ENCODE results near the gene HOXA11. TPM values are rescaled to one million over a fixed set of nuclear protein-coding genes. Genes with fewer than 3 reads are reported as not detected.

The HOXA11 gene
- total RNA-seq, 3 donors from 2014 or later (not counting 1 experiment from before 2014, with no cell fraction given): not detected

DNA sequence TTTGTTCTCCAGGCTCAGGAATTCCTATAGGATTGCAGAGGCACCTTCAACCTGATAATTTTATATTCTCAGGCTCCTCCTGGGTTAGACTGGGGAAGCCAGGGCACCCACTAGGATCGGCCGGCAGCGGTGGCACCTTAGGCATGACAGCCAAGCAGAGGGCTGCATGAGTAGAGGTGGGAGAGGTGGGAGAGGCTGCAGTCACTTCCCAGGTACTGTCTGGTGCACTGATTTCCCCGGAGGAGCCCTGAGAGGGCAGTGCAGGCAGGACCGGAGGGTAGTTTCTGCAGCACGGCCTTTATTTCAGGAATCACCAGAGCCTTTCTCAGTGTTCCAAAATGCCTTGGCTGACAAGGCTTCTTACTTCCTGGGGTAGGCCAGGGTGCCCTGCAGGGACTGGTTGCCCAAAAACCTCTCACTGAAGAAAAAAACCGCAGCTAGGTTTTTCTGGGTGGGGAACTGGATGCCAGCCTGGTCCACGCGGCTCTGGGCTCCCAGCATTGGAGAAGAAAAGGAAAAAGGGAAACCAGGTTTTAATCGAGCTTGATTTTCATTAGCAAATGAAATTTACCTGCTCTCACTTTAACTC lies 18.4 kb upstream of the HOXA11 start:
- H3K9me3 Mint-ChIP-seq: no peaks in the 10 kb centered on the region
- peaks cover 48% of the 10 kb centered on the region for H3K4me1 ChIP-seq (ENCODE audit: control insufficient read depth, insufficient read depth, low read length)
- TF ChIP-seq, protein P1, sequence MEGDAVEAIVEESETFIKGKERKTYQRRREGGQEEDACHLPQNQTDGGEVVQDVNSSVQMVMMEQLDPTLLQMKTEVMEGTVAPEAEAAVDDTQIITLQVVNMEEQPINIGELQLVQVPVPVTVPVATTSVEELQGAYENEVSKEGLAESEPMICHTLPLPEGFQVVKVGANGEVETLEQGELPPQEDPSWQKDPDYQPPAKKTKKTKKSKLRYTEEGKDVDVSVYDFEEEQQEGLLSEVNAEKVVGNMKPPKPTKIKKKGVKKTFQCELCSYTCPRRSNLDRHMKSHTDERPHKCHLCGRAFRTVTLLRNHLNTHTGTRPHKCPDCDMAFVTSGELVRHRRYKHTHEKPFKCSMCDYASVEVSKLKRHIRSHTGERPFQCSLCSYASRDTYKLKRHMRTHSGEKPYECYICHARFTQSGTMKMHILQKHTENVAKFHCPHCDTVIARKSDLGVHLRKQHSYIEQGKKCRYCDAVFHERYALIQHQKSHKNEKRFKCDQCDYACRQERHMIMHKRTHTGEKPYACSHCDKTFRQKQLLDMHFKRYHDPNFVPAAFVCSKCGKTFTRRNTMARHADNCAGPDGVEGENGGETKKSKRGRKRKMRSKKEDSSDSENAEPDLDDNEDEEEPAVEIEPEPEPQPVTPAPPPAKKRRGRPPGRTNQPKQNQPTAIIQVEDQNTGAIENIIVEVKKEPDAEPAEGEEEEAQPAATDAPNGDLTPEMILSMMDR (IDR thresholded peaks at IDR 0.05): no peak
- no peaks in the 10 kb centered on the region for H3K36me3 ChIP-seq (ENCODE audit: control insufficient read depth, insufficient read depth, low read length)
- H3K4me3 Mint-ChIP-seq: no peak overlapping the region
- intact Hi-C loops (cut with micrococcal nuclease): loop anchor here (5.0 kb wide), 1 partner anchor 39 kb away; the partner anchor contains the start of gene EVX1
- H3K4me3 ChIP-seq (ENCODE audit: low read length): no peak overlapping the region
- 26% methylated on average over 10 of the region's 10 CpGs for WGBS (ENCODE audit: insufficient coverage)
- ATAC-seq (no peak), DNase-seq (no peak)
- H3K27me3 Mint-ChIP-seq (ENCODE audit: low read depth in 2 of 2): peaks cover 73 to 82% of the 10 kb centered on the region in 2 donors
- no peak overlapping the region for H3K27ac ChIP-seq (ENCODE audit: low read length)
- H3K27ac Mint-ChIP-seq: no peak overlapping the region
- no peaks in the 10 kb centered on the region for H3K9me3 ChIP-seq (ENCODE audit: control insufficient read depth, insufficient read depth, low read length)
- H3K4me1 Mint-ChIP-seq: peaks cover 23 to 49% of the 10 kb centered on the region in 2 donors
- no peaks in the 10 kb centered on the region for H3K36me3 Mint-ChIP-seq
- peaks cover 72% of the 10 kb centered on the region for H3K27me3 ChIP-seq (ENCODE audit: control insufficient read depth, insufficient read depth, low read length)

DNA sequence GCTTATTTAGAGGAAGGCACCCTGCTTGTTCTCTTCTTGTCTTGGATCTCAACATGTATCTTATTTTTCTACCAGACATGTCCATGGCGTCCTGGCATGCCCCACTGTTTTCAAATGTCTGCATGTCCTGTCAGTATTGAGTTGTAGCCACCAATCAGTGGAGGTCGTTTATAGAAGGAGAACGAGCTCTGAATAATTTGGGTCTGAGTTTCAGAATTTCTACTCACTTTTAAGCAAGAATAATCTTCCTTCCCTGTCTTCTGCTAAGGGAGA lies 17.8 kb upstream of the HOXA11 start:
- H3K4me1 Mint-ChIP-seq: peaks cover 27 to 49% of the 10 kb centered on the region in 2 donors
- intact Hi-C loops (cut with micrococcal nuclease): loop anchor here (5.0 kb wide), 1 partner anchor 40 kb away; the partner anchor contains the start of gene EVX1

DNA sequence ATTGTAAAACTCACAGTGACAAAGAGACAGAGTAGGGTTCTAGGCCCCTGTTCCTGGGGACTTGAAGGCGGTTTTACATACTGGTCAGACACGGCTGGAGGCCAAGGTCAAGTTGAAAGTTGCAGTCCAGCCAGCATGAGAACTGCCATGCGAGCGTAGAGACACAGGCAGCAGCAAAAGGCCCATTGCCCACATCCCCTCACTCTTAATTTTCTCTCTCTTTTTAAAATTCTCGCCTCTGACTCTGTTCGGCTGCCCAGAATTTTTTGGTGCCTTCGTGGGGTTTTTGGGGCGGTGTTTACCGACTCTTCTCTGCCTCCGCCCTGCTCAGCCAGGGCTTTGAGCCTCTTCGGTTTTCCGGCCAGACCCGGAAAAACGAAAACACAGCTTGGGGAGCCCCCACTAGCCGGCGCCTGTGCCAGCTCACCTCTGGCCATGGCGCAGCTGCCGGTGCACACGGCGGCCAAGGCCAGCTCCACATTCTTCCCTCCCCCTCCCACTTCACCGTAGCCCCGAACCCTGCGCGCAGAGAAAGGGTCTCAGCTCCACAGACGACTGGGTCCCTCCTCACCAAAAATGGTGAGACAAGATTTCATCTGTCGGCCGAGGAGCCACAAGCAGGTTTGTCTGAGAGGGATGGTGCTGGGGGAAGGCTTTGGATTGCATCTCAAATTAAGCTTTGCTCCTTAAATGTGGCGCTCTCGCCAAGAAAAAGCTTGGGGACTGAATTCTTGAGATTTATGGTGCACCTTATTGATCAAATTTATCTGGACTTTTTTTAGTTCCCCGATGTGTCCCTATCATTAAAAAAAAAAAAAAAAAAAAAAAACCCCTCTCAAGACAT lies 17.2 kb upstream of the HOXA11 start:
- no peaks in the 10 kb centered on the region for H3K9me3 ChIP-seq (ENCODE audit: control insufficient read depth, insufficient read depth, low read length)

More for the DNA sequence above, 17.8 kb upstream of the HOXA11 start:
- TF ChIP-seq, protein P1 (IDR thresholded peaks at IDR 0.05): no peak
- DNase-seq (no peak), ATAC-seq (no peak)
- Histone ChIP-seq H3K36me3 (ENCODE audit: control insufficient read depth, insufficient read depth, low read length) (no peaks in the 10 kb centered on the region), H3K27ac (ENCODE audit: low read length) (no peak overlapping the region), H3K27me3 (ENCODE audit: control insufficient read depth, insufficient read depth, low read length) (peaks cover 73% of the 10 kb centered on the region), H3K9me3 (ENCODE audit: control insufficient read depth, insufficient read depth, low read length) (no peaks in the 10 kb centered on the region), H3K4me1 (ENCODE audit: control insufficient read depth, insufficient read depth, low read length) (peaks cover 48% of the 10 kb centered on the region), H3K4me3 (ENCODE audit: low read length) (no peak overlapping the region)
- Mint-ChIP-seq H3K9me3 (no peaks in the 10 kb centered on the region), H3K36me3 (no peaks in the 10 kb centered on the region), H3K27me3 (ENCODE audit: low read depth in 2 of 2) (peaks cover 76 to 84% of the 10 kb centered on the region in 2 donors), H3K27ac (no peak overlapping the region), H3K4me3 (no peak overlapping the region)
- WGBS (ENCODE audit: insufficient coverage): 6% methylated on average over 2 of the region's 3 CpGs

More for the DNA sequence above, 17.2 kb upstream of the HOXA11 start:
- Mint-ChIP-seq H3K27me3 (ENCODE audit: low read depth in 2 of 2) (peaks cover 77 to 84% of the 10 kb centered on the region in 2 donors), H3K36me3 (no peaks in the 10 kb centered on the region), H3K9me3 (no peaks in the 10 kb centered on the region), H3K4me3 (peak overlapping the region; percentile 28), H3K4me1 (peaks cover 27 to 49% of the 10 kb centered on the region in 2 donors), H3K27ac (no peak overlapping the region)
- H3K36me3 ChIP-seq (ENCODE audit: control insufficient read depth, insufficient read depth, low read length): no peaks in the 10 kb centered on the region
- TF ChIP-seq, protein P1 (IDR thresholded peaks at IDR 0.05): no peak
- H3K27me3 ChIP-seq (ENCODE audit: control insufficient read depth, insufficient read depth, low read length): peaks cover 75% of the 10 kb centered on the region
- intact Hi-C loops (cut with micrococcal nuclease): loop anchor here (5.0 kb wide), 1 partner anchor 40 kb away; the partner anchor contains the start of gene EVX1
- no peak overlapping the region for H3K4me3 ChIP-seq (ENCODE audit: low read length)
- WGBS (ENCODE audit: insufficient coverage): 17% methylated on average over 29 of the region's 30 CpGs
- peaks cover 48% of the 10 kb centered on the region for H3K4me1 ChIP-seq (ENCODE audit: control insufficient read depth, insufficient read depth, low read length)
- ATAC-seq: no peak
- DNase-seq: no peak
- no peak overlapping the region for H3K27ac ChIP-seq (ENCODE audit: low read length)

Data from natural killer cell (primary cell).